ENCODE results near the gene AIG1. TPM values are rescaled to one million over a fixed set of nuclear protein-coding genes. Genes with fewer than 3 reads are reported as not detected.

AIG1 gene
- total RNA-seq, 6 donors from 2014 or later: 6.3 to 26.6 (median 20.8) TPM

DNA sequence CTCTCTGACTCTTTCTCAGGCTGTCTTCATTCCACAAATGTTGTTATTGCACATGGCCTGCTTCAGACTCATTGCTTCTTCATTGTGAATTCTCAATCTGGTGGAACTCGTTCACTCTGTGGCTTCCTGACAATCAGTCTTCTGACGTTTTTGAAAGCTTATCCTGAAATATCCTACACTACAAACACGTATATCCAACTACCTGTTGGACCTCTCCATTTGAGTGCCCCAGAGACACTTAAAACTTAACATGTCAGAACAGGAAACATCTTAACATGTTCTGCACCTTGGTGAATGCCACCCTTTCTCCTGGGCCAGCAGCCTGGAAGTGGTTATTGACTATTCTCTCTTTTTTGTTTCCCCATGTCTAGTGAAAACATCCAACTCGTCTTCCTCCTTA lies 50.8 kb downstream of the AIG1 start:
- WGBS, 2 donors: 75 to 77% methylated on average over 4 of the region's 4 CpGs
- no peak overlapping the region for H3K27ac ChIP-seq
- TF ChIP-seq POLR2A (IDR thresholded peaks at IDR 0.05) (no peak), POLR2AphosphoS5 (IDR thresholded peaks at IDR 0.05) (no peak), EP300 (IDR thresholded peaks at IDR 0.05) (no peak)
- TF ChIP-seq, protein P1, sequence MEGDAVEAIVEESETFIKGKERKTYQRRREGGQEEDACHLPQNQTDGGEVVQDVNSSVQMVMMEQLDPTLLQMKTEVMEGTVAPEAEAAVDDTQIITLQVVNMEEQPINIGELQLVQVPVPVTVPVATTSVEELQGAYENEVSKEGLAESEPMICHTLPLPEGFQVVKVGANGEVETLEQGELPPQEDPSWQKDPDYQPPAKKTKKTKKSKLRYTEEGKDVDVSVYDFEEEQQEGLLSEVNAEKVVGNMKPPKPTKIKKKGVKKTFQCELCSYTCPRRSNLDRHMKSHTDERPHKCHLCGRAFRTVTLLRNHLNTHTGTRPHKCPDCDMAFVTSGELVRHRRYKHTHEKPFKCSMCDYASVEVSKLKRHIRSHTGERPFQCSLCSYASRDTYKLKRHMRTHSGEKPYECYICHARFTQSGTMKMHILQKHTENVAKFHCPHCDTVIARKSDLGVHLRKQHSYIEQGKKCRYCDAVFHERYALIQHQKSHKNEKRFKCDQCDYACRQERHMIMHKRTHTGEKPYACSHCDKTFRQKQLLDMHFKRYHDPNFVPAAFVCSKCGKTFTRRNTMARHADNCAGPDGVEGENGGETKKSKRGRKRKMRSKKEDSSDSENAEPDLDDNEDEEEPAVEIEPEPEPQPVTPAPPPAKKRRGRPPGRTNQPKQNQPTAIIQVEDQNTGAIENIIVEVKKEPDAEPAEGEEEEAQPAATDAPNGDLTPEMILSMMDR (IDR thresholded peaks at IDR 0.05): no peak

GRCh38 chr6:143112084-143112768 lies 51.5 kb downstream of the AIG1 start:
- no peak overlapping the region for H3K27ac ChIP-seq
- no peak for DNase-seq
- no peak for ATAC-seq (ENCODE audit: low FRiP score in 2 of 2)
- no peak overlapping the region for H3K4me3 ChIP-seq
- TF ChIP-seq POLR2AphosphoS5 (IDR thresholded peaks at IDR 0.05): no peak
- no peak for TF ChIP-seq EP300 (IDR thresholded peaks at IDR 0.05)
- no peak for TF ChIP-seq POLR2A (IDR thresholded peaks at IDR 0.05)
- TF ChIP-seq, protein P1 (IDR thresholded peaks at IDR 0.05): no peak
- WGBS, 2 donors: 93 to 96% methylated on average over 4 of the region's 4 CpGs
- no peaks in the 10 kb centered on the region for H3K27me3 ChIP-seq
- H3K36me3 ChIP-seq: no peaks in the 10 kb centered on the region
- H3K9me3 ChIP-seq: no peaks in the 10 kb centered on the region
- H3K4me1 ChIP-seq: no peaks in the 10 kb centered on the region

More for the DNA sequence above, 50.8 kb downstream of the AIG1 start:
- Histone ChIP-seq H3K27me3 (no peaks in the 10 kb centered on the region), H3K36me3 (no peaks in the 10 kb centered on the region), H3K4me1 (no peaks in the 10 kb centered on the region), H3K4me3 (no peak overlapping the region), H3K9me3 (no peaks in the 10 kb centered on the region)
- no peak for DNase-seq
- ATAC-seq (ENCODE audit: low FRiP score in 2 of 2): no peak

GRCh38 chr6:143112837-143113236 lies 52.1 kb downstream of the AIG1 start:
- H3K36me3 ChIP-seq: no peaks in the 10 kb centered on the region
- TF ChIP-seq POLR2A (IDR thresholded peaks at IDR 0.05): no peak
- no peak for TF ChIP-seq POLR2AphosphoS5 (IDR thresholded peaks at IDR 0.05)
- TF ChIP-seq EP300 (IDR thresholded peaks at IDR 0.05): no peak
- TF ChIP-seq, protein P1 (IDR thresholded peaks at IDR 0.05): no peak
- ATAC-seq (ENCODE audit: low FRiP score in 2 of 2) (no peak), DNase-seq (no peak)
- H3K4me3 ChIP-seq: no peak overlapping the region
- no peaks in the 10 kb centered on the region for H3K4me1 ChIP-seq
- no peaks in the 10 kb centered on the region for H3K9me3 ChIP-seq
- H3K27ac ChIP-seq: no peak overlapping the region
- H3K27me3 ChIP-seq: no peaks in the 10 kb centered on the region
- 92% methylated on average over 5 of the region's 5 CpGs for WGBS, 2 donors

- DNase-seq (no peak), ATAC-seq (ENCODE audit: low FRiP score in 2 of 2) (no peak)
- H3K36me3 ChIP-seq: no peaks in the 10 kb centered on the region
- peaks cover 0 to 1% (median 0%) of the 10 kb centered on the region in 4 donors for H3K9me3 ChIP-seq
- no peaks in the 10 kb centered on the region for H3K27me3 ChIP-seq
- H3K4me3 ChIP-seq: no peak overlapping the region
- no peak overlapping the region for H3K27ac ChIP-seq
- 80 to 88% methylated on average over 3 of the region's 3 CpGs for WGBS, 2 donors
- H3K4me1 ChIP-seq: no peaks in the 10 kb centered on the region
- TF ChIP-seq EP300 (IDR thresholded peaks at IDR 0.05): no peak
- TF ChIP-seq, protein P1 (IDR thresholded peaks at IDR 0.05): no peak
These were observed 55.0 kb downstream of the AIG1 start for GRCh38 chr6:143115728-143116127.

GRCh38 chr6:143117108-143117507 lies 56.4 kb downstream of the AIG1 start:
- no peak for TF ChIP-seq POLR2A (IDR thresholded peaks at IDR 0.05)
- TF ChIP-seq POLR2AphosphoS5 (IDR thresholded peaks at IDR 0.05): no peak
- TF ChIP-seq EP300 (IDR thresholded peaks at IDR 0.05): no peak
- TF ChIP-seq, protein P1 (IDR thresholded peaks at IDR 0.05): no peak
- Histone ChIP-seq H3K4me3 (no peak overlapping the region), H3K9me3 (peaks cover 0 to 5% (median 0%) of the 10 kb centered on the region in 4 donors), H3K36me3 (no peaks in the 10 kb centered on the region), H3K27ac (no peak overlapping the region), H3K4me1 (no peaks in the 10 kb centered on the region), H3K27me3 (no peaks in the 10 kb centered on the region)
- 83 to 90% methylated on average over 1 of the region's 1 CpG for WGBS, 2 donors
- no peak for ATAC-seq (ENCODE audit: low FRiP score in 2 of 2)
- DNase-seq: no peak
